SJCRH30 (cell line): Measurements from ENCODE around the gene TNFAIP2. TPM values are rescaled to one million over a fixed set of nuclear protein-coding genes. Genes with fewer than 3 reads are reported as not detected.
A peak's percentile ranks its signal among the peaks of the same experiment; 100 is the strongest.
"Not testable (repeated sequence)": the region's sequence is repeated elsewhere in the genome, so short reads cannot be mapped to it uniquely, and the experiment has no call there.

ENCODE experiments used
- DNase-seq, 2 experiments: peaks; one replicate each; pipeline ENCODE4 v3.0.0-alpha.2; 2015 to 2020
- H3K27ac ChIP-seq: fragments of 250-450 bp; sonication (Bioruptor Pico); 2 replicates; pipeline ENCODE4 v1.5.1; 2020; ENCODE audit warnings: mild to moderate bottlenecking, moderate library complexity
- H3K27me3 ChIP-seq: fragments of 250-450 bp; sonication (Bioruptor Pico); 2 replicates; pipeline ENCODE4 v1.5.1; 2020; ENCODE audit warnings: mild to moderate bottlenecking, moderate library complexity
- H3K36me3 ChIP-seq: fragments of 250-450 bp; sonication (Bioruptor Pico); 2 replicates; pipeline ENCODE4 v1.5.1; 2020; ENCODE audit warnings: mild to moderate bottlenecking, moderate library complexity
- H3K4me1 ChIP-seq: fragments of 250-450 bp; sonication (Bioruptor Pico); 2 replicates; pipeline ENCODE4 v1.5.1; 2020; ENCODE audit warnings: mild to moderate bottlenecking, moderate library complexity
- H3K4me3 ChIP-seq: fragments of 250-450 bp; sonication (Bioruptor Pico); 2 replicates; pipeline ENCODE4 v1.5.1; 2020; ENCODE audit warnings: mild to moderate bottlenecking, moderate library complexity
- H3K9me3 ChIP-seq: fragments of 250-450 bp; sonication (Bioruptor Pico); replicated peaks from 2 replicates; pipeline ENCODE4 v1.5.1; 2020; ENCODE audit warnings: mild to moderate bottlenecking, moderate library complexity
- total RNA-seq: library from RNA; depleted of rRNA; stranded (reverse); fragments of >200 nt; shearing (Covaris generic); gene quantifications from 2 replicates; pipeline ENCODE4 v1.2.3, GENCODE V29; 2014

The TNFAIP2 gene
- total RNA-seq, 1 experiment from 2014 or later = 5.9 TPM

DNA sequence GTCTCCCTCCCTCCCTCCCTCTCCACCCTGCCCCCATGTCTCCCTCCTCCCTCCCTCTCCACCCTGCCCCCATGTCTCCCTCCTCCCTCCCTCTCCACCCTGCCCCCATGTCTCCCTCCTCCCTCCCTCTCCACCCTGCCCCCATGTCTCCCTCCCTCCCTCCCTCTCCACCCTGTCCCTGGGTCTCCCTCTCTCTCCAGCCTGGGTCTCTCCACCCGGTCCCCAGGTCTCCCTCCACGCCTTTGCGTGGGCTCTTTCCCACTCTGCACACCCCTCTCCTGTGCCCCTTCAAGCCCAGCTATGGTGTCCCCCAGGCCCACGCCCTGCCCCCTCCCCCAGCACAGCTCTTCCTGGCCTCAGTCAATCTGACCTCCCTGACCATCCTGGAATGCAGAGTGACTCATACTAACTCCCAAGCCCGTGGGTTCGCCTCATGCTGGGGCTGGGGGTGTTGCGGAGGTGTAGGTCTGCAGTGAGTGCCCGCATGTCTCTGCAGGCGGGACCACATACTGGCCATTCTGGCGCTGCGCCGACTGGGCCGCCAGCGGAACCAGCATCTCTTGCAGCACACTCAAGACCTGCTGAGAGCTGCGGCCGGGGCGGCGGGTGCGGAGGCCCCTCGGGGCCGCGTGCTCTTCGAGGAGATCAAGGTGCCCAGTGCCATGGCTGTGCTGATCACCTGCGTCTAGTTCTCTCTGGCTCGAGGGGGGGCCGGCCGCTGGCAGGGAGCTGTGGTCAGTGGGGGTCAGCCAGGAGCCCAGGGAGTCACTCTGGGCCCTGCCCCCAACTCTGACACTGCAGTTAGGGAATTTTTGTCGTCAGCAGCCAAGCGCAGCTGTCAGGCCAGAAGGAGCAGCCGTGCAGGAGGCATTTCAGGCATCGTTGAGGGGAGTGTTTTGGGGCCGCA lies 13.5 kb upstream of the TNFAIP2 start:
- Histone ChIP-seq H3K9me3 (no peaks in the 10 kb centered on the region), H3K4me3 (peak overlapping the region; percentile 50), H3K4me1 (peaks cover 58% of the 10 kb centered on the region), H3K27me3 (no peaks in the 10 kb centered on the region), H3K36me3 (no peaks in the 10 kb centered on the region), H3K27ac (peak overlapping the region; percentile 99)
- peak; percentile 83 to 86 for DNase-seq

DNA sequence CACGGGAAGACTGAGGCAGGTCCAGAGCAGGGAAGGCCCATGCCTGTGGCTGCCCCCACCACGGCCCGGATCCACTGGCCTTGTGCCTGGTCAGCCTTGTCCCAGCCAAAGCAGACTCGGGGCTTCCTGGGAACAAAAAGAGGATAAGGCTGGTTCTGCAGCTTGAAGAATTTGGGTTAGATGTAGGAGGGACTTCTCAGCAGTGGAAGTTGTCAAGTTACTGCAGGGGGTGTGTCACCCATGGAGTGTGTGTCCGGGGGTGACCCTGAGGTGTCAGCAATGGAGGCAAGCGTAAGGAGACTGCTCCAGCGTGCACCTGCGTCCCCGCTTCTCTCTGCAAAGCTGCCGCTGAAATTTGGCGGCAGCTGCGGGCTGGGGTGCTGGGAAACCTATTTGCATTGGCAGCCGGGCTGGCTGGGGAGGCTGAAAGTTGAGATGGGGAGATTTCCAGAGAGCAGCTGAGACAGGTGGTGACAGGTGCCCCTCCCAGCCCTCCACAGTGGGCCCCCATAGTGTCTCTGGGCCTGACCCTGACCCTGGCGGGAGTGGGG lies 12.5 kb upstream of the TNFAIP2 start:
- H3K4me1 ChIP-seq = peaks cover 51% of the 10 kb centered on the region
- peak; percentile 85 to 86 for DNase-seq

DNA sequence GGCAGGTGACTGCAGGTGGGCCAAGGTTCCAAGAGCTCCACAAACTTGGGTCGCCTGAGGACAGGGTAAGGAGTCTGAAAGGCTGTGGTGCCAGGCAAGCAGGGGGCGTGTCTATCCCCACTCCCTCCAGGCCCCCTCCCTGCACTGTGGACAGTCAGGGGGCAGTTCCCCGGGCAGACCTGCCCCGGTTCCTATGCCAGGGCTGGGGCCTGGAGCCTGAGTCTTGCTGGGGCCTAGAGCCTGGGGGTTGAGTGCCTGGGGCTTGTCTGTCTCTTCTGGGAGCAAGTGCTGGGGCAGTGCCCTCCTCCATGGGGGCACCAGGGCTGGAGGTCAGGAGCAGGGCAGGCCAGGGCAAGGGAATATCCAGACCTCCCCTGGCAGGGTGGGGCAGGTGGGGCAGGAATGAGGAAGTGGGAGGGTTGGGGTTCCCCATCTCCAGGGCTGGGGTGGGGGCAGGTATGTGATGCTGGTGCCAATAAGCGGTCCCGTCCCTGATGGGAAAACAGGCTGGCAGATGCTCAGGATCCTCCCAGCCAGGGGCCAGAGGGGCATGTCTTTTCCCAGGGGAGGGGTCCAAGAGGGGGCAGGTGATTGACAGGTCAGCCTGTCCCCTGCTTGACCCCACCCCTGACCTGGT lies 11.9 kb upstream of the TNFAIP2 start:
- no peak for DNase-seq
- no peaks in the 10 kb centered on the region for H3K27me3 ChIP-seq
- no peaks in the 10 kb centered on the region for H3K36me3 ChIP-seq
- H3K4me3 ChIP-seq = no peak overlapping the region
- peak overlapping the region; percentile 99 for H3K27ac ChIP-seq
- H3K9me3 ChIP-seq = no peaks in the 10 kb centered on the region
- peaks cover 46% of the 10 kb centered on the region for H3K4me1 ChIP-seq

More for the DNA sequence above, 12.5 kb upstream of the TNFAIP2 start:
- H3K4me3 ChIP-seq = peak overlapping the region; percentile 50
- H3K36me3 ChIP-seq = no peaks in the 10 kb centered on the region
- peak overlapping the region; percentile 99 for H3K27ac ChIP-seq
- H3K9me3 ChIP-seq = no peaks in the 10 kb centered on the region
- no peaks in the 10 kb centered on the region for H3K27me3 ChIP-seq

DNA sequence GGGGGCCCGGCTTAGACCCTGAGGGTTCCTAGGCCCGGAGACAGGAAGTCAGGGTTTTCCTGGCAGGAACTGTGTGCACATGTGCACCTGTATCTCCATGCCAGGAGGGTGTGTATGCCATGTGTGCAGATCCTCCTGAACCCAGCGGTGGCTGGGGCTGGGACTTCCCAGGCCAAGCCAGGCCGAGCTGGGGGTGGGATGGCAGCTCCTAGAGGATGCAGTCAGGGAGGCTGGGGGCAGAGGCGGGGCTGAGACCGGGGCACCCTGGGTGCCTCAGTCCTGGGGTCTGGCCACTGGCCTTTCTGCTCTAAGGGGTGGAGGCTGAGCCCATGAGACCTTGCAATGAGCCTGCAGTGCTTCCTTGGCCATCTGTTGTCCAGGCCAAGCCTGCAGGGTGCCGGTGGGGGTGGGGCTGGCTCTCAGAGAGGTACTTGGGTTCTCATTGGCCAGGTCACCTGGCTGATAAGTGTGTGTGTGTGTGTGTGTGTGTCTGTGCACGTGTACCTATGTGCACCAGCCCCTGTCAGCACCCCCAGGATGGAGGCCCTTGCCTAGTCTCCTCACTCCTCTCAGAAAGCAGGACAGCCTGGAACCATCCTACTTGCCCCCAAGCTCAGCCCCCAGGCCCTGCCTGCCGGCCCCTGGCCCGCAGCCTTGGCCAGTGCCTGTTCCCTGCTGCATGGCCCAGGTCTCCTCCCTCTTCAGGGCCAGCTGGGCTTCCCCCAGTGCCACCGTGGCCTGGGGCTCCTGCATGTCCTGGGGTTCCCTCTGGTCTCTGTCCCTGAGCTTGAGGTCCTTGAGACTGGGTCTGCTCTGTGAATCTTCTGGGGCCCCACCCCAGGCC lies 10.6 kb upstream of the TNFAIP2 start:
- Histone ChIP-seq H3K9me3 (no peaks in the 10 kb centered on the region), H3K36me3 (no peaks in the 10 kb centered on the region), H3K4me1 (peaks cover 46% of the 10 kb centered on the region), H3K4me3 (no peak overlapping the region), H3K27ac (no peak overlapping the region), H3K27me3 (no peaks in the 10 kb centered on the region)
- DNase-seq = no peak

DNA sequence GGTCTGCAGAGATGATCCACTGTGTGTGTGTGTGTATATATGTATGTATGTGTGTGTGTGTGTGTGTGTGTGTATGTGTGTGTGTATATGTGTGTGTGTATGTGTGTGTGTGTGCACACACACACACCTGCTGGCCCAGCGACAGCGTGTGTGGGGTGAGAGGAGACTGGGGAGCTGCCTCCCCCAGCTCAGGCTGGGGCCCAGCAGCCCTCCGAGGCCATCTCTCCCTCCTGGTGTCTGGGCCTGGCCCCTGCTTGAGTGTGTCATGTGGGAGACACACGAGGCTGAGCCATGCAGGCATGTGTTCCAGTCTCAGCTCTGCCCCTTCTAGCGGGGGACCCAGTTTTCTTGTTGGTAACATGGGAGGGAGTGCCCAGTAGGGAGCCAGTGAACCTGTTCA lies 10.0 kb upstream of the TNFAIP2 start:
- Histone ChIP-seq H3K27me3 (no peaks in the 10 kb centered on the region), H3K9me3 (no peaks in the 10 kb centered on the region), H3K4me3 (no peak overlapping the region), H3K4me1 (peaks cover 43% of the 10 kb centered on the region), H3K36me3 (no peaks in the 10 kb centered on the region), H3K27ac (no peak overlapping the region)
- no peak for DNase-seq

DNA sequence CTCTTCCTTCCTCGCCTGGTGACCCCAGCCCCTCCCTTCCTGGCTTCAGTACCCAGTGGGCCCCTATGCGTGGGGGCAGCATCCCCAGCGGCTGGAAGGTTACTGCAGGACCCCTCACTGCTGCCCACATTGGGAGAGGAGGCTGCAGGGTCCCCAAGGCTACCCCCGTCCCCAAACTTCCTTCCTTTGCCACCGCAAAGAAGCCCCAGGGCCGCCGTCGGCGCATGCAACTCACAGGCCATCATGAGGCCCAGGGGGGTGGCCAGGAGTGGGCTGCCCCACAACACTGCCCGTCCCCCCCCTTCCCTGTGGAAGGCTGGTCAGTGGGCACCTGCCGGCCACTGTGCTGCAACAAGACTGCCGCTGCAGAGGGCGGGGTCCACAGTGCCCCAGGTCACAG lies 9.5 kb upstream of the TNFAIP2 start:
- H3K4me3 ChIP-seq = no peak overlapping the region
- no peaks in the 10 kb centered on the region for H3K36me3 ChIP-seq
- no peaks in the 10 kb centered on the region for H3K9me3 ChIP-seq
- H3K27ac ChIP-seq = no peak overlapping the region
- H3K27me3 ChIP-seq = no peaks in the 10 kb centered on the region
- DNase-seq = no peak
- peaks cover 43% of the 10 kb centered on the region for H3K4me1 ChIP-seq

DNA sequence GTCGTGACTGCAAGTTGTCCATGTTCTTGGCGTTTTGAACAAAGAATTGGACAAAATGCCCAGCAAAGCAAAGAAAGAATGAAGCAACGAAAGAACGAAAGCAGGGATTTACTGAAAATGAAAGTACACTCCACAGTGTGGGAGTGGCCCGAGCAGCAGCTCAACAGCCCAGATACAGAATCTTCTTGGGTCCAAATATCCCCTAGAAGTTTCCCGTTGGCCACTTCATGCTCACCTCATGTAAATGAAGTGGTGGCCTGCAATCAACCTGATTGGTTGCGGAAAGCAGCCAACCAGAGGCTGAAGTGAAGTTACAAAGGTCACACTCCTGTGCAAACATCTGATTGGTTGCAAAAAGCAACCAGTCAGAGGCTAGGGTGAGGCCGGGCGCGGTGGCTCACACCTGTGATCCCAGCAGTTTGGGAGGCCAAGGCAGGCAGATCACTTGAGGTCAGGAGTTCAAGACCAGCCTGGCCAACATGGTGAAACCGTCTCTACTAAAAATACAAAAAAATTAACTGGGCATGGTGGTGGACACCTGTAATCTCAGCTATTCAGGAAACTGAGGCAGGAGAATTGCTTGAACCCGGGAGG lies 8.1 kb upstream of the TNFAIP2 start:
- H3K27ac ChIP-seq, DNase-seq, H3K9me3 ChIP-seq, H3K36me3 ChIP-seq, H3K27me3 ChIP-seq, H3K4me3 ChIP-seq: not testable (repeated sequence)
- peaks cover 41% of the 10 kb centered on the region for H3K4me1 ChIP-seq

DNA sequence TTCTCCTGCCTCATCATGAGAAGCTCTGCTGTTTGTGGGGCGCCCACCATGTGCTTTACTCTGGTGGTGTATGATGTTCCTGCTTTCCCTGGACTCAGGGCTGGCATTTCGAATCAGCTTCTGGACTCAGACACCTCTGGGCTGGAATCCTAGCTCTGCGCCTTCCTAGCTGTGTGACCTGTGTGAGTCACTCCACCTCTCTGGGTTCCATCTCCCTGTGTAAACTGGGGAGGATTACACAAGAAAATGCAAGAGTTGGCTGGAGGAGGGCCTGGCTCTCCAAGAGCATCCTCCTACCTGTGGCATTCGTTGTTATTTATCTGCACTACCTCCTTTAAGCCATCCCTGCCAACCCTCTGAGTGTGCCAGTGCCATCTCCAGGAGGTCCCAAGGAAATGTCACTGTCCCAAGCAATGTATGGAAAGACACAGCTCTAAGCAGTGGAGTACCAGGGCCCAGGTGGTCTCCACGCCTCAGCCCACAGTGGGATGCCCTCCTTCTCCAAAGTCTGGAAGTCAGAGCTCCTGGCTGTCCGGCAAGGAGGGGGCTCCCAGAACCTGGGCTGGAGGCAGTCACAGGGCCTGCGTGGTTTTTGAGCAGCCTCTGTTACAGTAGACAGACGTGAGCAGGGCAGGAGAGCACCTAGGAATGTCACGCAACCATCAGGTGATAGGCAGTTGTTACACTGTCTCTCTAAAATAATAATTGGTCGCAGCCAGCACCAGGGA lies 7.3 kb upstream of the TNFAIP2 start:
- Histone ChIP-seq H3K9me3 (no peaks in the 10 kb centered on the region), H3K27ac (no peak overlapping the region), H3K4me3 (no peak overlapping the region), H3K27me3 (no peaks in the 10 kb centered on the region), H3K4me1 (peaks cover 34% of the 10 kb centered on the region), H3K36me3 (no peaks in the 10 kb centered on the region)
- DNase-seq = no peak

DNA sequence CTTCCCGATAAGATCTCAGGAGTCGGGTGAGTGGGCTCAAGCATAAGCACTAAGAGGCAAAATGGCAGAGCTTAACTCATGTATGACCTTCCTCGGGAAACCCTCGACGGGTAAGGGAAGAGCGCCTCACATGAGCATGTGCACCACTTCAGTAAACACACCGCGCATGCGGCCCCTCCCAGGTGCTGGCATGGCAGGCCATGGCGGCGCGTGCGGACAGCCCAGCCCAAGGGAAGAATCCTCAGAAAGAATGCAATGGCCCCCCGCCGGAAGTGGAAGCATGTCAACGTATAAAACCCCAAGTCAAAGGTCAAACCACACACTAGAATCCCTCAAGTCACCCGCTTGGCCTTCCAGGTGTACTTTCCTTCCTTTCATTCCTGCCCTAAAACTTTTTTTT lies 6.6 kb upstream of the TNFAIP2 start:
- no peak overlapping the region for H3K27ac ChIP-seq
- no peak for DNase-seq
- H3K4me1 ChIP-seq = peaks cover 34% of the 10 kb centered on the region
- no peaks in the 10 kb centered on the region for H3K36me3 ChIP-seq
- H3K27me3 ChIP-seq = no peaks in the 10 kb centered on the region
- no peak overlapping the region for H3K4me3 ChIP-seq
- no peaks in the 10 kb centered on the region for H3K9me3 ChIP-seq

DNA sequence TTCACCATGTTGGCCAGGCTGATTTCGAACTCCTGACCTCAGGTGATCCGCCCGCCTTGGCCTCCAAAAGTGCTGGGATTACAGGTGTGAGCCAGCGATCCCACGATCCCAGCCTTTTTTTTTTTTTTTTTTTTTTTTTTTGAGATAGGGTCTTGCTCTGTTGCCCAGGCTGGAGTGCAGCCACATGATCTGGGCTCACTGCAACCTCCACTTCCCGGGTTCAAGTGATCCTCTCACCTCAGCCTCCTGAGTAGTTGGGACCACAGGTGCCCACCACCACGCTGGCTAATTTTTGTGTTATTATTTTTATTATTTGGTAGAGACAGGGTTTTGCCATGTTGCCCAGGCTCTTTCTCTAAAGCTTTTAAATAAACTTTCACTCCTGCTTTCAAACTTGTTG lies 5.8 kb upstream of the TNFAIP2 start:
- H3K27ac ChIP-seq, H3K36me3 ChIP-seq, H3K4me3 ChIP-seq, H3K9me3 ChIP-seq, DNase-seq, H3K27me3 ChIP-seq: not testable (repeated sequence)
- peaks cover 29% of the 10 kb centered on the region for H3K4me1 ChIP-seq

DNA sequence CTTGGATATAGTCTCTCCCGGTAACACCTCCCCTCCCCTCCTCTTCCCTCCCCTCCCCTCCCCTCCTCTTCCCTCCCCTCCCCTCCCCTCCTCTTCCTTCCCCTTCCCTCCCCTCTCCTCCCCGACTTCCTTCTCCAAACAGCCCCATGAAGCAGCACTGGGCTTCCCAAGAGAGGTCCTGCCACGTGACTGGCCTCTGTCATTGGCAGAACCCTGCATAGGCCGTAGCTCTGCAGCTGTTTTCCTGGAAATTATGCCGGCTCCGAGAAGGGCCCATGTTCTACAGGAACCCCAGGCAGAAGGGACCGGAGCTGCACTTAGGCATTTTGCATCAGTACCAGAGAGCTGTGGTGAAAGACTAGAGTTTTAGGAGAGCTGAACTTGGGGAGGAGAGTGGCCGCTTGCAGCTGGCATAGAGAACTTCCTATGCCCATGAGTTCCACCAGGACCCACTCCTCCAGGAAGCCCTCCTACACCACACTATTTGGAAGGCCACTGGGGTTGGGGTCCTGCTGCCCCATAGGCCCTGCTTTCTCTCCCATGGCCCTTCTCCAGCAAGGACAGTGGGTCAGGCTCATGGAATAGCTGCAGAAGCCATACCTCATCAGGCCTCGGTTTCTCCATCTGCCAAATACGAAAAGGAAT lies 5.1 kb upstream of the TNFAIP2 start:
- Histone ChIP-seq H3K36me3 (no peaks in the 10 kb centered on the region), H3K4me1 (peaks cover 27% of the 10 kb centered on the region), H3K27ac (no peak overlapping the region), H3K9me3 (no peaks in the 10 kb centered on the region), H3K4me3 (no peak overlapping the region), H3K27me3 (no peaks in the 10 kb centered on the region)
- peak; percentile 71 to 77 for DNase-seq

DNA sequence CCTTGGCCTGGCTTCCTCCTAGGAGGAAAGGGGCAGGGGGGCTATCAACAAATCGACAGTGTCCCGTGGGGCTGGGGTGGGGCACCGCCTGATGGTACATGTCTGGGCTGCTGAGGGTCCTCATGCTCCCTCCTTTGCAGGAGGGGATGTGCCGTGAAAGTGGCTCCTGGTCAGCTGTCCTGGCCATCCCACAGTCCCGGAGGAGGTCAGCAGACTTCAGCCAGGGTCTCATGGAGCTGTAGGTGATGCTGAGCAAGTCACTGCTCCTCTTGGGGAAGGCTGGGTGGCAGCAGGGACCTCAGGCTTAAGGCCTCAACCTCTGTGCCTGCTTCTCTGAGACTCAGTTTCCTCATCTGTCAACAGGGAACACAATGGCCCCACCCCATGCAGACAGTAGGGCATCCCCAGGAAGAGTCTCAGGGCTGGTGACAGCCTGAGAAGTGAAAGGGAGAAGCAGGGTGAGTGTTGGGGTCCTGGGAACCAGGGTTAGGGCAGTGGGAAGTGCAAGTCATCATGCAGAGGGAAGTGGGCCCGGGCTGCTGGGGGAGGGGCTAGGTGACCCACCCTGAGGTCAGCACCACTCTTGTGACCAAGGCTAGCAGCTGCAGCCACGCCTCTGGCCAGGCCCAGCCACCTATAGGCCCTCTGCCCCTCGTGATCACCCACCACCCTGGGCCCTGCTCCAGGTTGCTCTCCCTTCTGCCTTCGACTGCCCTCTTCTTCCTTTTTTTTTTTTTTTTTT lies 4.4 kb upstream of the TNFAIP2 start:
- no peak overlapping the region for H3K4me3 ChIP-seq
- H3K27me3 ChIP-seq = no peaks in the 10 kb centered on the region
- no peak overlapping the region for H3K27ac ChIP-seq
- H3K36me3 ChIP-seq = no peaks in the 10 kb centered on the region
- no peaks in the 10 kb centered on the region for H3K9me3 ChIP-seq
- DNase-seq = no peak
- H3K4me1 ChIP-seq = peaks cover 32% of the 10 kb centered on the region

DNA sequence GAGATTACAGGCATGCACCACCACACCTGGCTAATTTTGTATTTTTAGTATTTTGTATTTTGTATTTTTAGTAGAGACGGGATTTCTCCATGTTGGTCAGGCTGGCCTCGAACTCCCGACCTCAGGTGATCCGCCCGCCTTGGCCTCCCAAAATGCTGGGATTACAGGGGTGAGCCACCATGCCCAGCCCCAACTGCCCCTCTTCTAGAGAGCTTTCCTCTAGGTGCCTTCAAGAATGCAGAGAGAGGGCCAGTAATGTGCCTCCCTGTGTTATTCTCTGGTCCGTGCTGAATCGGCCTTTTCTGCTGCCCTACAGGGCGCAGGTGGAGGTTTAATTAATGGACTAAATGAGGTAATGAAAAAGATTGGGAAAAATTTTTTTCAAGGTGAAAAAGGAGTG lies 3.7 kb upstream of the TNFAIP2 start:
- H3K36me3 ChIP-seq, H3K27me3 ChIP-seq, H3K9me3 ChIP-seq, H3K27ac ChIP-seq, DNase-seq, H3K4me3 ChIP-seq: not testable (repeated sequence)
- H3K4me1 ChIP-seq = peaks cover 34% of the 10 kb centered on the region
